Ascending aorta (tissue), 2 donors: ENCODE data around the gene ULK4. TPM values are rescaled to one million over a fixed set of nuclear protein-coding genes. Genes with fewer than 3 reads are reported as not detected.

Source experiments
- DNase-seq, 2 donors: peaks; one replicate each; pipeline ENCODE4 v3.0.0-alpha.2; 2019; ENCODE audit warnings: low spot score in 2 of 2
- H3K27ac ChIP-seq, 2 donors: fragments of 200-600 bp; sonication (generic); one replicate each; pipeline ENCODE4 v1.5.1; 2016 to 2017; ENCODE audit warnings: mild to moderate bottlenecking in 1 of 2
- H3K27me3 ChIP-seq: fragments of 200-600 bp; sonication (generic); one replicate; pipeline ENCODE4 v1.5.1; 2017
- H3K36me3 ChIP-seq, 2 donors: fragments of 200-600 bp; sonication (generic); one replicate each; pipeline ENCODE4 v1.5.1; 2016
- H3K4me1 ChIP-seq, 2 donors: fragments of 200-600 bp; sonication (generic); one replicate each; pipeline ENCODE4 v1.5.1; 2016 to 2017; ENCODE audit warnings: mild to moderate bottlenecking in 1 of 2
- H3K4me3 ChIP-seq, 2 donors: fragments of 200-600 bp; sonication (generic); one replicate each; pipeline ENCODE4 v1.5.1; 2016 to 2017; ENCODE audit warnings: mild to moderate bottlenecking in 1 of 2
- H3K9me3 ChIP-seq, 2 donors: fragments of 200-600 bp; sonication (generic); one replicate each; pipeline ENCODE4 v1.5.1; 2016
- CTCF ChIP-seq, 3 experiments: fragments of 200-600 bp in 2 of 3; fragments of 450-650 bp in 1 of 3; sonication (generic) in 2 of 3; IDR thresholded peaks; one replicate each; pipeline ENCODE4 v1.5.1; 2016 to 2019; ENCODE audit warnings: antibody characterized with exemption in 3 of 3, mild to moderate bottlenecking in 1 of 3, moderate library complexity in 1 of 3
- intact Hi-C: fragments of 100-400 bp; cut with DNase I; formaldehyde crosslinking; loops from one replicate; pipeline ENCODE4 v1.15.1; 2023
- total RNA-seq: library from RNA; depleted of rRNA; stranded (reverse); fragments of >200 nt; gene quantifications from one replicate; pipeline ENCODE4 v1.1.0, GENCODE V29; 2016

Gene ULK4
- total RNA-seq, 1 donor from 2014 or later, result 4.2 TPM

- no peak overlapping the region for H3K27ac ChIP-seq
- H3K36me3 ChIP-seq, result no peaks in the 10 kb centered on the region
- H3K4me1 ChIP-seq, result peaks cover 0 to 3% of the 10 kb centered on the region in 2 donors
- no peaks in the 10 kb centered on the region for H3K9me3 ChIP-seq
- H3K4me3 ChIP-seq, result no peak overlapping the region
- no peaks in the 10 kb centered on the region for H3K27me3 ChIP-seq
- TF ChIP-seq CTCF (IDR thresholded peaks at IDR 0.05), result no peak
- intact Hi-C loops, result no loop called here
- no peak for DNase-seq
Observed at GRCh38 chr3:41693799-41694198, 268.1 kb downstream of the ULK4 start.

GRCh38 chr3:41690766-41691563 lies 270.9 kb downstream of the ULK4 start:
- no peak overlapping the region for H3K4me3 ChIP-seq
- H3K27me3 ChIP-seq, result no peaks in the 10 kb centered on the region
- no peak for DNase-seq
- no peak for TF ChIP-seq CTCF (IDR thresholded peaks at IDR 0.05)
- intact Hi-C loops, result no loop called here
- H3K27ac ChIP-seq, result no peak overlapping the region
- no peaks in the 10 kb centered on the region for H3K9me3 ChIP-seq
- peaks cover 0 to 5% of the 10 kb centered on the region in 2 donors for H3K4me1 ChIP-seq
- no peaks in the 10 kb centered on the region for H3K36me3 ChIP-seq

- Histone ChIP-seq H3K27me3 (no peaks in the 10 kb centered on the region), H3K4me1 (peaks cover 0 to 5% of the 10 kb centered on the region in 2 donors), H3K9me3 (no peaks in the 10 kb centered on the region), H3K4me3 (no peak overlapping the region), H3K36me3 (no peaks in the 10 kb centered on the region), H3K27ac (no peak overlapping the region)
- intact Hi-C loops, result no loop called here
- no peak for DNase-seq
- no peak for TF ChIP-seq CTCF (IDR thresholded peaks at IDR 0.05)
Observed at GRCh38 chr3:41688595-41689380, 273.1 kb downstream of the ULK4 start.

- Histone ChIP-seq H3K4me3 (no peak overlapping the region), H3K9me3 (no peaks in the 10 kb centered on the region), H3K36me3 (no peaks in the 10 kb centered on the region), H3K27ac (no peak overlapping the region), H3K27me3 (no peaks in the 10 kb centered on the region), H3K4me1 (peaks cover 0 to 5% of the 10 kb centered on the region in 2 donors)
- no peak for TF ChIP-seq CTCF (IDR thresholded peaks at IDR 0.05)
- DNase-seq, result no peak
- intact Hi-C loops, result no loop called here
Observed at GRCh38 chr3:41684797-41685735, 276.8 kb downstream of the ULK4 start.

- no peak overlapping the region for H3K4me3 ChIP-seq
- H3K27ac ChIP-seq, result no peak overlapping the region
- no peaks in the 10 kb centered on the region for H3K9me3 ChIP-seq
- no peak for TF ChIP-seq CTCF (IDR thresholded peaks at IDR 0.05)
- no peak for DNase-seq
- no peaks in the 10 kb centered on the region for H3K27me3 ChIP-seq
- H3K4me1 ChIP-seq, result peaks cover 0 to 3% of the 10 kb centered on the region in 2 donors
- no peaks in the 10 kb centered on the region for H3K36me3 ChIP-seq
- intact Hi-C loops, result no loop called here
Observed at GRCh38 chr3:41683666-41684350, 278.1 kb downstream of the ULK4 start.
